NAMALWA (cell line): ENCODE data around the gene ATXN10.
"Not testable (repeated sequence)": the region's sequence is repeated elsewhere in the genome, so short reads cannot be mapped to it uniquely, and the experiment has no call there.

Source experiments
- DNase-seq: peaks from one replicate; pipeline ENCODE4 v3.0.0-alpha.2; 2015; ENCODE audit warnings: low spot score

The ATXN10 gene, protein sequence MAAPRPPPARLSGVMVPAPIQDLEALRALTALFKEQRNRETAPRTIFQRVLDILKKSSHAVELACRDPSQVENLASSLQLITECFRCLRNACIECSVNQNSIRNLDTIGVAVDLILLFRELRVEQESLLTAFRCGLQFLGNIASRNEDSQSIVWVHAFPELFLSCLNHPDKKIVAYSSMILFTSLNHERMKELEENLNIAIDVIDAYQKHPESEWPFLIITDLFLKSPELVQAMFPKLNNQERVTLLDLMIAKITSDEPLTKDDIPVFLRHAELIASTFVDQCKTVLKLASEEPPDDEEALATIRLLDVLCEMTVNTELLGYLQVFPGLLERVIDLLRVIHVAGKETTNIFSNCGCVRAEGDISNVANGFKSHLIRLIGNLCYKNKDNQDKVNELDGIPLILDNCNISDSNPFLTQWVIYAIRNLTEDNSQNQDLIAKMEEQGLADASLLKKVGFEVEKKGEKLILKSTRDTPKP

DNA sequence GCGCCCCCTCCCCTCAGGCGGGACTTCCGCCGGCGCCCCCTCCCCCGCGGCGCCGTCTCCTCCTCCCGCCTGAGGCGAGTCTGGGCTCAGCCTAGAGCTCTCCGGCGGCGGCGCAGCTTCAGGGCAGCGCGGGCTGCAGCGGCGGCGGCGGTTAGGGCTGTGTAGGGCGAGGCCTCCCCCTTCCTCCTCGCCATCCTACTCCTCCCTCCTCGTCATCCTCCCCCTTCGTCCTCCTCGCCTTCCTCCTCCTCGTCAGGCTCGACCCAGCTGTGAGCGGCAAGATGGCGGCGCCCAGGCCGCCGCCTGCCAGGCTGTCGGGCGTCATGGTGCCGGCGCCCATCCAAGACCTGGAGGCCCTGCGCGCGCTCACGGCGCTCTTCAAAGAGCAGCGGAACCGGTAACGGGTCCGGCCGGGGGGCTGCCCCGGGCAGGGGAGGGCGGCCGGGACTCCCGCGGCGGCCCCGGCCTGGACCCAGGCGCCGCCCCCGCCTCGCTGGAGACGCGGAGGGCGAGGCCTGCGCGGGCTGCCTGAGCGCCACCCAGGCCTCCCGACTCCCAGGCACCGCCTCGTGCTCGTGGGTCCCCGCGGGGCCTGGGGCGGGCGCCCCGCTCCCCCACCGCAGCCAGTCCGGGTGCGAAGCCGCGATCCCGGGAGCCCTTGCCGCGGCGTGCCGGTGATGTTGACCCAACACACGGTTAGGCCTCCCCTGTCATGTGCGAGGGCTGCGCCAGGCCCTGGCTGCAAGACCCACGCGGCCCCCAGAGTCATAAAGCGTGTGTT, at the start of gene ATXN10:
TSS of gene ATXN10 (plus strand) at position 52 of the 781 bp plus-strand sequence. CDS start at position 282, 230 bp downstream.
- peak; percentile 69 for DNase-seq

GRCh38 chr22:45621836-45622600, 49.6 kb upstream of the ATXN10 start:
- DNase-seq, result no peak

DNA sequence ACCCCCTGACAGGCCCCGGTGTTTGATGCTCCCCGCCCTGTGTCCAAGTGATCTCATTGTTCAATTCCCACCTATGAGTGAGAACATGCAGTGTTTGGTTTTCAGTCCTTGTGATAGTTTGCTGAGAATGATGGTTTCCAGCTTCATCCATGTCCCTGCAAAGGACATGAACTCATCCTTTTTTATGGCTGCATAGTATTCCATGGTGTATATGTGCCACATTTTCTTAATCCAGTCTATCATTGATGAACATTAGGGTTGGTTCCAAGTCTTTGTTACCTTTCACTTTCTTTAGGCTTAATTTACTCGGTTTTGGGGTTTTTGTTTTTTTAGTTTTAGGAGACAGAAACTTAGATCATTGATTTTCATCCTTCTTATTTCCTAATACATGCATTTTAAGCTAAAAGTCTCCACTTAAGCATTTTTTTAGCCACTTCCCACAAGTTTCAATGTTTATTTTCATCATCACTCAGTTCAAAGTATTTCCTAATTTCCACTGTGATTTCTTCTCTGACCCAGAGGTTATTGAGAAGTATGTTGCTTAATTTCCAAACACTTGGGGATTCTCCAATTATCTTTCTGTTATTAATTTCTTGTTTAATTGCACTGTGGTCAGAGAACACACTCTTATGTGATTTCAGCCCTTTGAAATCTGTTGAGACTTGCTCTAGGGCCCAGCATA, 48.0 kb upstream of the ATXN10 start:
- not testable (repeated sequence) for DNase-seq

GRCh38 chr22:45626198-45626651, 45.4 kb upstream of the ATXN10 start:
- DNase-seq, result no peak

- no peak for DNase-seq
Measured at GRCh38 chr22:45627489-45628233, 44.0 kb upstream of the ATXN10 start.

DNA sequence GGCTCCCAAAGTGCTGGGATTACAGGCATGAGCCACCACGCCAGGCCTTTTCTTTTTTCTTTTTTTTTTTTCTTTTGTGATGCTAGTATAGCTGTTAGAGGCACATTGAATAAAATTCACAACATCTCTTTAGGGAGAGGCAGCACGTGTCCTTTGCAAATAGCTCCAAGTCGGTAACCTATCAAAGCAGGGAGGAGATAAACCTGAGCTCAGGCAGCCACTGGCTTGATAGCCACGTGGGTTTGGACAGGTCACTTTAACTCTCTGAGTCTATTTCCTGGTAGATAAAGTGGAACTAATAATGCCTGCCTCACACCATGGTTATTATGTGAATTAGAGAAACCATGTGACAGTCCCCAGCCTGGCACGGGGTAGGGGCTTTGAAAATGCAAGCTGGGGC, 43.1 kb upstream of the ATXN10 start:
- no peak for DNase-seq

DNA sequence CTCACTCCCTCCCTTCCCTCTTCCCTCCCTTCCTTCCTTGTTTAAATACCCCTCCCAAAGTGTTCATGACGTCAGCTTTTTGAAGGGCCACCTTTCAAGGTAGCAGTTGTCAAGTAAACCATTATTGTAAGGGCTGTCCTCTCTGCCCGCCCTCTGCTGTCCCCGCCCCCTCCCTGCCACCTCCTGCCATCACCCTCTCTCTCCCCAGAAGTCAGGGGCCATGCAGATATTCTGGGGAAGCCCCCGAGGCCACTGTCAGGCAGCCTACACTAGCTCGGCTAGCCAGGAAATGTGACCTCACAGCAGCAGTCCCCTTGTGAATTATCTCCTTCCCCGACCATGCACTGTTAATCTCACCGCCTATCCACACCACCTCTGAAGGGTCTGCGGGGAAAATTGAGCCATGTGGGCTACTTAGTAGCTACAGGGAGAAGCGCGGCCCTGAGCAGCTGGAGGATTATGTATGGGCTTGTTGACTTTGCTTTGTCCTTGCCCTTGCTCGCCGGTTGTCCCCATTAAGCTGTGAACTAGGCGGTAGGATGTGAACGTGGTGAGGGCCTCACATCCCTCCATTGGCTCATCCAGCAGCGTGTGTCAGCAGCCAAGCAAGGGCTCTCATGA, 42.1 kb upstream of the ATXN10 start:
- no peak for DNase-seq

- DNase-seq, result no peak
Measured at GRCh38 chr22:45630436-45630835, 41.2 kb upstream of the ATXN10 start.

GRCh38 chr22:45631140-45631840, 40.3 kb upstream of the ATXN10 start:
- no peak for DNase-seq

DNA sequence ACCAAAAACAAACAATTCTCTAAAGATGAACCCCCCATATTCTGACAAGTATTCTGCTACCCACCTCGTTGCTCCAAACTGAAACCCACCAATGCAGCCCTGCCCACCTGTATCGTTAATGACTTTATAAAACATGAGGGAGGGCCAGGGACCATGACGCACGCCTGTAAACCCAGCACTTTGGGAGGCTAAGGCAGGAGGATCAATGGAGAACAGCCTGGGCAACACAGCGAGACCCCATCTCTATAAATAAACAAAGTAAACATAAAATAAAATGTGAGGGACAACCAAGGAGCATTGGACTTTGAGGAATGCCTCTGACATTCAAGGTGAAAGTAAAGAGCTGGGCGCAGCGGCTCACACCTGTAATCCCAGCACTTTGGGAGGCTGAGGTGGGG, 39.8 kb upstream of the ATXN10 start:
- no peak for DNase-seq

DNA sequence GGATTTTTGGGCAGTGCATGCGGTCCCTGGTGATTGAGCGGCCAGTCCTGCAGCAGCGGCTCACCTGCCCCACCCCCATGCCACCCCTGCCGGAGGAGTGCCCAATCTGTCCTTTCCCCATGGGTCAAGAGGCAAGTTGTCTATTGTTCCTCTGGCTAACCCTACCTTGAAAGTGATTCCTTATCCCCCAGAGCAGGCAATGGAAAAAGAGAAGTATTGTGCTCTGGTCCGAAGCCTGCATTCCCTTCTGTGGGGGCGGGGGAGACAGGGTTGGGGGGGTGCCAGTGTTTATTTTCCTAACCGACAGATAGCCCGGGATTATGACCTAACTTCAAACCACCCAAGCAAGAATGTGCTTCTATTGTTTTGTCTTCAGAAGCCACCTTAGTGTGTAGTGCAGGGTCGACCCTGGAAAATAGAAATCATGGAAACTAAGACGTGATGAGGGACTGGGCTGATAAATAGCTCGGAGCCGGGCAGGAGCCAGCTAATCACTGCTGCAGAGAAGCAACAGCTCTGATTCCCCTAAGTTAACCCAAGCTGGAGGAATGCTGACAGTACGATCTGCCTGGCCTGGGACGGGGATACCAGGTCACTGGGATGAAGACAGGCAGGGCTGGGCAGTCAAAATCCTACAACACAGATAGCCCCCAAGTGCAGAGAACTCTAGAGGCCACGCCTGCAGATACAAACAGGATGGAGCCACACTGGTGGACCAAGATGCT, 38.7 kb upstream of the ATXN10 start:
- DNase-seq, result no peak

- DNase-seq, result no peak
Measured at GRCh38 chr22:45636683-45637082, 35.0 kb upstream of the ATXN10 start.

- no peak for DNase-seq
Measured at GRCh38 chr22:45638197-45638596, 33.4 kb upstream of the ATXN10 start.

DNA sequence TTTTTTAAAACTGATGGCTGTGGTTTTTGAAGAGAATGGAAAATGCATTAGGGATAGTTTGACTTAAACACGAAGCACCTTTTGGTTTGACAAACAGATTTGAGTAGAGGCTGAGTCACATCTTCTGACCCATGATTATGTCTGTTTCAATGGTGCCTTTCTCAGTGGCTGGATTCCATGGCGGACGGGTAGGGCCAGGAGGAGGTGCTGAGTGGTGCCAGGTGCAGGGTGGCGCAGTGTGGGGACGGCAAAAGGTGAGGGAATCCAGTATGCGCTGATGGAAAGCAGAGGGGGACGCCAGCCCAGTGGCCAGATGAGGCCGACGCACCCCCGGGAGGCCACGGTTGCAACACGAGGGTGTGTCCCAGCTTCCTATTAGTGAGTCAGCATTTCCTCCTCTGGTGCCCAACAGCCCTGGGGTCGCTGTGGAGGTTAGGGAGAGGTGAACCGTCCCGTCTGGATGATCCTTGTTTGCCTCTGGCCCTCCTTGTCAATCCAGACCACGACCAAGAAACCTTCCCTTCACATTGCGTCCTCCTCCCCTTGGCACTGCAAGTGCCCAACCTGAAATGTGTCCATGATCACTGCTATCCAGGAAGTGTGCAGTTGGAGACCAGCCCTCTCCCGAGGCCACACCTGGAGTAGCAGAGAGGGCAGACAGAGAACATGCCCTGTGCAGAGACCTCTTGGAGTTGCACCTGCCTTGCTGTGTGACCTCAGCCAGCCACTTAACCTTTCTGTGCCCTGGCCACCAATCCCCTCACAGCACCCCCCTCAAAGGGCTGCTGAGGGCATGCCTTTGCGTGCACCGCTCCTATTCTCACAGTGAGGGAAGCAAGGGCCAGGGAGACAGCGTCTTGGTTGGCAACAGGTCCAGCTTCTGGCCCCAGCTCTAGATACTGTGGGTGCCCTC, 32.5 kb upstream of the ATXN10 start:
- no peak for DNase-seq

GRCh38 chr22:45639747-45640102, 31.9 kb upstream of the ATXN10 start:
- DNase-seq, result no peak

GRCh38 chr22:45640291-45640940, 31.2 kb upstream of the ATXN10 start:
- no peak for DNase-seq

DNA sequence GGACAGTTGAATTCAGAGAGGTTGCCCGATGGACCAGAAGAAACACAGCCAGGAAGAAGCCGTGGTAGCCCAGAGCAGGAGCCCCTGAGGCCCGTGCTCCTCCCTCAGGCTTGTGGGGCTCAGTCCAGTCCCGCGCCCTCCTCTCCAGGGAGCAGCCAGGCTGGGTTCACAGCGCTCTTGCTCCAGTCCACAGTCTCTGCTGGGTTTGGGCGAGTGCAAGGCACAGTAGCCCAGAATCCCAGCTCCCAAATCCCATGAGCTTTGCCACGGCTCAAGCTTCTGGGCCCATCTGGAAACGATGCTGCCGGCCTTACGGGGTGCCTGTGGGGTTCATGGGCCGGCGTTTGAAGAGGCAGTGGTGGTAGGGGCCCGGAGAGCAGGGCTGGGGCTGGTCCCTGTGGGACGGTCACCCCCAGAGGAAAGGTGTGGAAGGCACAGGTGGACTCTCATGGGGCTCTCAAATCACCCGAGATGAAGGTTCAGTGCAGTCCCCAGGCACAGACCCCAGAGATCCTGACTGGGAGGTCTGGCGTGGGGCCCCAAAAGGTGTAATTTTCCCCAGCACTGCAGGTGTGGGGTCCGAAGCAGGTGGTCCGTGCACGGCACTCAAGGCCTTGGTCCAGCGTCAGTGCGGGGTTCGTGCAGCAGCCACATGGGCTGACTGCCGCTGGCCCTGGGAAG, 30.6 kb upstream of the ATXN10 start:
- no peak for DNase-seq
